Measurements from ENCODE around the gene CD44.

The CD44 gene

GRCh38 chr11:35179466-35180135 lies 40.6 kb downstream of the CD44 start:
- no peak for DNase-seq

GRCh38 chr11:35180317-35181233 lies 41.6 kb downstream of the CD44 start:
- no peak for DNase-seq

GRCh38 chr11:35182317-35182939 lies 43.5 kb downstream of the CD44 start:
- no peak for DNase-seq

- no peak for DNase-seq
These were observed 44.5 kb downstream of the CD44 start for GRCh38 chr11:35183326-35183925.

- DNase-seq = no peak
These were observed 46.7 kb downstream of the CD44 start for GRCh38 chr11:35185696-35186095.

- DNase-seq = no peak
These were observed 49.0 kb downstream of the CD44 start for GRCh38 chr11:35187996-35188395.

- DNase-seq = peak; percentile 4
These were observed 51.9 kb downstream of the CD44 start for GRCh38 chr11:35190804-35191348.

GRCh38 chr11:35192347-35192746 lies 53.4 kb downstream of the CD44 start:
- DNase-seq = no peak

GRCh38 chr11:35193767-35194166 lies 54.8 kb downstream of the CD44 start:
- no peak for DNase-seq

GRCh38 chr11:35197292-35197691 lies 58.3 kb downstream of the CD44 start:
- DNase-seq = no peak

- DNase-seq = no peak
These were observed 61.9 kb downstream of the CD44 start for GRCh38 chr11:35200811-35201341.

GRCh38 chr11:35204614-35205013 lies 65.6 kb downstream of the CD44 start:
- no peak for DNase-seq

GRCh38 chr11:35206616-35207015 lies 67.6 kb downstream of the CD44 start:
- no peak for DNase-seq

- DNase-seq = no peak
These were observed 68.8 kb downstream of the CD44 start for GRCh38 chr11:35207471-35208403.

- DNase-seq = no peak
These were observed 69.8 kb downstream of the CD44 start for GRCh38 chr11:35208795-35209194.

- DNase-seq = no peak
These were observed 72.0 kb downstream of the CD44 start for GRCh38 chr11:35210876-35211546.

- DNase-seq = no peak
These were observed 73.0 kb downstream of the CD44 start for GRCh38 chr11:35211952-35212351.

- DNase-seq = no peak
These were observed 75.3 kb downstream of the CD44 start for GRCh38 chr11:35214226-35214770.

GRCh38 chr11:35214792-35215193 lies 75.8 kb downstream of the CD44 start:
- DNase-seq = no peak

GRCh38 chr11:35215945-35216344 lies 77.0 kb downstream of the CD44 start:
- DNase-seq = no peak

All from DMS53 (cell line).